ENCODE results near the gene MUC12.
A peak's percentile ranks its signal among the peaks of the same experiment; 100 is the strongest.
"Not testable (repeated sequence)": the region's sequence is repeated elsewhere in the genome, so short reads cannot be mapped to it uniquely, and the experiment has no call there.

MUC12 gene

DNA sequence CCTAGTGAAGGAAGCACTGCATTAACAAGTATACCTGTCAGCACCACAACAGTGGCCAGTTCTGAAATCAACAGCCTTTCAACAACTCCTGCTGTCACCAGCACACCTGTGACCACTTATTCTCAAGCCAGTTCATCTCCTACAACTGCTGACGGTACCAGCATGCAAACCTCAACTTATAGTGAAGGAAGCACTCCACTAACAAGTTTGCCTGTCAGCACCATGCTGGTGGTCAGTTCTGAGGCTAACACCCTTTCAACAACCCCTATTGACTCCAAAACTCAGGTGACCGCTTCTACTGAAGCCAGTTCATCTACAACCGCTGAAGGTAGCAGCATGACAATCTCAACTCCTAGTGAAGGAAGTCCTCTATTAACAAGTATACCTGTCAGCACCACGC is 66.6 kb downstream of the MUC12 start:
- TF ChIP-seq, protein P1, sequence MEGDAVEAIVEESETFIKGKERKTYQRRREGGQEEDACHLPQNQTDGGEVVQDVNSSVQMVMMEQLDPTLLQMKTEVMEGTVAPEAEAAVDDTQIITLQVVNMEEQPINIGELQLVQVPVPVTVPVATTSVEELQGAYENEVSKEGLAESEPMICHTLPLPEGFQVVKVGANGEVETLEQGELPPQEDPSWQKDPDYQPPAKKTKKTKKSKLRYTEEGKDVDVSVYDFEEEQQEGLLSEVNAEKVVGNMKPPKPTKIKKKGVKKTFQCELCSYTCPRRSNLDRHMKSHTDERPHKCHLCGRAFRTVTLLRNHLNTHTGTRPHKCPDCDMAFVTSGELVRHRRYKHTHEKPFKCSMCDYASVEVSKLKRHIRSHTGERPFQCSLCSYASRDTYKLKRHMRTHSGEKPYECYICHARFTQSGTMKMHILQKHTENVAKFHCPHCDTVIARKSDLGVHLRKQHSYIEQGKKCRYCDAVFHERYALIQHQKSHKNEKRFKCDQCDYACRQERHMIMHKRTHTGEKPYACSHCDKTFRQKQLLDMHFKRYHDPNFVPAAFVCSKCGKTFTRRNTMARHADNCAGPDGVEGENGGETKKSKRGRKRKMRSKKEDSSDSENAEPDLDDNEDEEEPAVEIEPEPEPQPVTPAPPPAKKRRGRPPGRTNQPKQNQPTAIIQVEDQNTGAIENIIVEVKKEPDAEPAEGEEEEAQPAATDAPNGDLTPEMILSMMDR (IDR thresholded peaks at IDR 0.05; ENCODE audit: extremely low read depth, insufficient read depth, missing control alignments) = no peak
- no peak for DNase-seq (ENCODE audit: low spot score)
- in situ Hi-C loops (cut with MboI; ENCODE audit: low pct_unique_long_range_greater_than_20kb, low sequenced_read_pairs, unreplicated experiment) = no loop called here

DNA sequence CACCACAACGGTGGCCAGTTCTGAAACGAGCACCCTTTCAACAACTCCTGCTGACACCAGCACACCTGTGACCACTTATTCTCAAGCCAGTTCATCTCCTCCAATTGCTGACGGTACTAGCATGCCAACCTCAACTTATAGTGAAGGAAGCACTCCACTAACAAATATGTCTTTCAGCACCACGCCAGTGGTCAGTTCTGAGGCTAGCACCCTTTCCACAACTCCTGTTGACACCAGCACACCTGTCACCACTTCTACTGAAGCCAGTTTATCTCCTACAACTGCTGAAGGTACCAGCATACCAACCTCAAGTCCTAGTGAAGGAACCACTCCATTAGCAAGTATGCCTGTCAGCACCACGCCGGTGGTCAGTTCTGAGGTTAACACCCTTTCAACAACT is 71.9 kb downstream of the MUC12 start:
- DNase-seq (ENCODE audit: low spot score); in situ Hi-C loops (cut with MboI; ENCODE audit: low pct_unique_long_range_greater_than_20kb, low sequenced_read_pairs, unreplicated experiment): not testable (repeated sequence)

DNA sequence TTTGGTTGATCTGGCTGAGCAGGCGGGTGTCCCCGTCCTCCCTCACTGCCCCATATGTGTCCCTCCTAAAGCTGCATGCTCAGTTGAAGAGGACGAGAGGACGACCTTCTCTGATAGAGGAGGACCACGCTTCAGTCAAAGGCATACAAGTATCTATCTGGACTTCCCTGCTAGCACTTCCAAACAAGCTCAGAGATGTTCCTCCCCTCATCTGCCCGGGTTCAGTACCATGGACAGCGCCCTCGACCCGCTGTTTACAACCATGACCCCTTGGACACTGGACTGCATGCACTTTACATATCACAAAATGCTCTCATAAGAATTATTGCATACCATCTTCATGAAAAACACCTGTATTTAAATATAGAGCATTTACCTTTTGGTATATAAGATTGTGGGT is 89.0 kb downstream of the MUC12 start:
- in situ Hi-C loops (cut with MboI; ENCODE audit: low pct_unique_long_range_greater_than_20kb, low sequenced_read_pairs, unreplicated experiment) = loop anchor here (5.0 to 10.0 kb wide), 2 partner anchors 94 to 166 kb away; partner anchors contain the start of gene MUC12
- TF ChIP-seq, protein P1 (IDR thresholded peaks at IDR 0.05; ENCODE audit: extremely low read depth, insufficient read depth, missing control alignments) = no peak
- peak; percentile 47 for DNase-seq (ENCODE audit: low spot score)

DNA sequence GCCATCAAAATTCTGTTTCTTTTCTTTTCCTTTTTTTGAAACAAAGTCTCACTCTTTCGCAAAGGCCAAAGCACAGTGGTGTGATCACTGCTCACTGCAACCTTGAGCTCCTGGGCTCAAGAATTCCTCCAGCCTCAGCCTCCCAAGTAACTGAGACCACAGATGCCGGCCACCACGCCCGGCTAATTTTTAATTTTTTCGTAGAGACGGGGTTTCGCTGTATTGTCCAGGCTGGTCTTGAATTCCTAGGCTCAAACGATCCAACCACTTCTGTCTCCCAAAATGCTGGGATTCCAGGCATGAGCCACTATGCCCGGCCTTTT is 90.2 kb downstream of the MUC12 start:
- TF ChIP-seq, protein P1 (IDR thresholded peaks at IDR 0.05; ENCODE audit: extremely low read depth, insufficient read depth, missing control alignments) = no peak
- in situ Hi-C loops (cut with MboI; ENCODE audit: low pct_unique_long_range_greater_than_20kb, low sequenced_read_pairs, unreplicated experiment) = loop anchor here (5.0 to 10.0 kb wide), 2 partner anchors 95 to 167 kb away; partner anchors contain the start of gene MUC12
- DNase-seq (ENCODE audit: low spot score) = no peak

DNA sequence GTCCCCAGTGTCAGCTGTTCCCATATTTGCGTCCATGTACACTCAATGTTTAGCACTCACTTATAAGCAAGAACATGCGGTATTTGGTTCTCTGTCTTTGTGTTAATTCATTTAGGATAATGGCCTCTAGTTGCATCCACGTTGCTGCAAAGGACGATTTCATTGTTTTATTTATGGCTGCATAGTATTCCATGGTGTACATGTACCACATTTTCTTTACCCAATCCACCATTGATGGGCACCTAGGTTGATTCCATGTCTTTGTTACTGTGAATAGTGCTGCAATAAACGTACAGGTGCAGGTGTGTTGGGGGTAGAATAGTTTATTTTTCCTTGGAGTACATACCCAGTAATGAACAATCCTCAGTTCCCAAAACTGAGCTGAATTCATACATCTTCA is 91.6 kb downstream of the MUC12 start:
- TF ChIP-seq, protein P1 (IDR thresholded peaks at IDR 0.05; ENCODE audit: extremely low read depth, insufficient read depth, missing control alignments) = no peak
- in situ Hi-C loops (cut with MboI; ENCODE audit: low pct_unique_long_range_greater_than_20kb, low sequenced_read_pairs, unreplicated experiment) = no loop called here
- DNase-seq (ENCODE audit: low spot score) = no peak

DNA sequence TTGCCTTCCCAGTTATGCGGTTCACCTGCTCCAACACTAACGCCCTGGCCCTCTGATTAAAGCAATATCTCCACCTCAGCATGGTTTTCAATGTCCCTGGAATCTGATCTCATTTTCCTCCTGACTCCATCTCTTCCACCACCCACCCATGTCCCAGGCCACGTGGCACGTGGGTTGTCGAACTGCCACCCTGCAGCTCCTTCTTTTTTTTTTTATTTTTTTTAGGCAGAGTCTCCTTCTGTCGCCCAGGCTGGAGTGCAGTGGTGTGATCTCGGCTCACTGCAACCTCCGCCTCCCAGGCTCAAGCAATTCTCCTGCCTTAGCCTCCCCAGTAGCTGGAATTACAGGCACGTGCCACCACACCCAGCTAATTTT is 94.8 kb downstream of the MUC12 start:
- DNase-seq (ENCODE audit: low spot score); in situ Hi-C loops (cut with MboI; ENCODE audit: low pct_unique_long_range_greater_than_20kb, low sequenced_read_pairs, unreplicated experiment): not testable (repeated sequence)

DNA sequence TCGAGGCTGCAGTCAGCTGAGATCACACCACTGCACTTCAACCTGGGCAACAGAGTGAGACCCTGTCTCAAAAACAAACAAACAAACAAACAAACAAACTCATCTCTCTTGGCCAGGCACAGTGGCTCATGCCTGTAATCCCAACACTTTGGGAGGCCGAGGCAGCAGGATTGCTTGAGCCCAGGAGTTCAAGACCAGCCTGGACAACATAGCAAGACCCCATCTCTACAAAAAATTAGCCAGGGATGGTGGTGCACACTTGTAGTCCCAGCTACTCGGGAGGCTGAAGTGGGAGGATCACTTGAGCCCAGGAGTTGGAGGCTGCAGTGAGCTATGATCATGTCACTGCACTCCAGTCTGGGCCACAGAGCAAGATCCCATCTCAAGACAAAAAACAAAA is 95.8 kb downstream of the MUC12 start:
- in situ Hi-C loops (cut with MboI; ENCODE audit: low pct_unique_long_range_greater_than_20kb, low sequenced_read_pairs, unreplicated experiment); DNase-seq (ENCODE audit: low spot score): not testable (repeated sequence)

DNA sequence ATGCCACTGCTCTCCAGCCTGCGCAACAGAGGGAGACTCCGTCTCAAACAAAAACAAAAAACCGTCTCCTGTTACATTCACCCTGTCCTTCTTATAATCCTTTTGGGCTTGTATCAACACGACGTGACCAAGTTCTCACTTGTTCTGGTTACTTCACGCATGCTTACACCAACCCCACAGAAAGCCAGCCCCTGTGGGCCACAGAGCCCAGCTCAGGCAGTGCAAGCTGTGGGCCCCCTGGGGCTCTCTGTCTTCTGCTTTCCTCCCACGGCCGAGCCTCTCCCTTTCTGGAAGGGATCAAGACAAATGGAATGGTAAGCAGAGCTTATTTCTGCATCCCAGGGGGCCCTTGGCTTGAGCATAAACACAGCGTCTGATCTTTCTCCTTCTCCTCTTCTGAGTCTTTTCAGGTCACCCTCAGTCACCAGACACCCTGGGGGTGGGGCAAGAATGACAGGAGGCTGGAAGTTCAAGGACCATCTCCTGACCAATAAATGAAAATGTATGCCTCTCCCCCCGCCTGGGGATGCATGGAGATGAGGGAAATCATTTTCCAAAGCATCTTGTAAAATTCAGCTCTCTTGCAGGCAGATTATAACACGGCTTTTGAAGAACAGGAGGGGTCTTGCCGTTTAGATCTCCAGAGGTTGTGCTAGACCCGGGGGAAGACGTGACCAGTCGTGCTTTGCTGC is 96.9 kb downstream of the MUC12 start:
- in situ Hi-C loops (cut with MboI; ENCODE audit: low pct_unique_long_range_greater_than_20kb, low sequenced_read_pairs, unreplicated experiment) = no loop called here
- no peak for DNase-seq (ENCODE audit: low spot score)
- TF ChIP-seq, protein P1 (IDR thresholded peaks at IDR 0.05; ENCODE audit: extremely low read depth, insufficient read depth, missing control alignments) = no peak
